Kidney (tissue), 14 donors: Measurements from ENCODE around the gene NDUFAF8. TPM values are rescaled to one million over a fixed set of nuclear protein-coding genes. Genes with fewer than 3 reads are reported as not detected.

ENCODE experiments used
- DNase-seq, 5 donors: peaks; one replicate each; pipeline ENCODE4 v3.0.0-alpha.2; 2013 to 2020
- FAIRE-seq: peaks from 2 replicates; lab custom pipeline; 2012; peaks lifted over from hg19 to GRCh38; lab: Jason Lieb, UNC
- H3K27ac ChIP-seq, 2 donors: one replicate each; pipeline ENCODE4 v1.7.0; 2013; ENCODE audit warnings: low read depth in 2 of 2, low read length in 2 of 2, inconsistent platforms in 1 of 2
- H3K27me3 ChIP-seq: one replicate; pipeline ENCODE4 v1.7.1; 2013; ENCODE audit warnings: low read length, inconsistent platforms; ENCODE audit not compliant: control insufficient read depth, insufficient read depth
- H3K36me3 ChIP-seq, 3 donors: one replicate each; pipeline versions ENCODE4 v1.7.0 to v1.7.1; 2013; ENCODE audit warnings: low read length in 3 of 3, control low read depth in 1 of 3, inconsistent platforms in 1 of 3; ENCODE audit not compliant: insufficient read depth in 3 of 3, control insufficient read depth in 2 of 3
- H3K4me1 ChIP-seq, 3 donors: one replicate each; pipeline versions ENCODE4 v1.7.0 to v1.7.1; 2013; ENCODE audit warnings: low read length in 3 of 3, inconsistent platforms in 1 of 3, low read depth in 1 of 3; ENCODE audit not compliant: control insufficient read depth in 2 of 3, insufficient read depth in 2 of 3
- H3K4me3 ChIP-seq, 3 donors: one replicate each; pipeline versions ENCODE4 v1.7.0 to v1.8.1; 2013; ENCODE audit warnings: low read length in 3 of 3, control low read depth in 1 of 3, inconsistent platforms in 1 of 3
- H3K9ac ChIP-seq, 3 donors: one replicate each; pipeline versions ENCODE4 v1.7.0 to v1.7.1; 2013; ENCODE audit warnings: low read length in 3 of 3, control low read depth in 1 of 3, inconsistent platforms in 1 of 3
- H3K9me3 ChIP-seq, 3 donors: one replicate each; pipeline versions ENCODE4 v1.7.0 to v1.7.1; 2013; ENCODE audit warnings: low read length in 3 of 3, control low read depth in 1 of 3, inconsistent platforms in 1 of 3; ENCODE audit not compliant: control insufficient read depth in 2 of 3, insufficient read depth in 1 of 3
- CTCF ChIP-seq: IDR thresholded peaks from 3 replicates; pipeline ENCODE4 v1.5.1; 2012; ENCODE audit warnings: mild to moderate bottlenecking, moderate library complexity, borderline replicate concordance; ENCODE audit not compliant: insufficient read depth; ENCODE audit errors: extremely low read depth
- intact Hi-C: fragments of 100-400 bp; cut with DNase I; formaldehyde crosslinking; loops from one replicate; pipeline ENCODE4 v1.11.1; 2022
- polyA plus RNA-seq: library from polyadenylated mRNA; stranded (reverse); fragments of 350-450 nt; fragmentation: Illumina TruSeq; extraction: RNeasy Lipid Tissue Mini Kit (QIAGEN cat#74804); gene quantifications from one replicate; pipeline ENCODE4 v1.2.3, GENCODE V29; 2014; ENCODE audit warnings: low read depth, low replicate concordance; ENCODE audit not compliant: insufficient read depth
- total RNA-seq: library from RNA; stranded (reverse); fragmentation: NEBNext Ultra II Directional; extraction: Animal tissue kit (Norgen Biotek cat#: 25700); gene quantifications from one replicate; pipeline ENCODE4 v1.2.1, GENCODE V29; 2021
- donor health status: control.
- donor health status: control.
- donor health status: control.
- donor health status: control.
- donor health status: control.
- donor health status: DM: yes; HTN: yes; CAD: no.
- donor health status: Normal renal cell carcinoma (clear cell type).

NDUFAF8 gene
- total and polyA plus RNA-seq, 2 donors from 2014 or later = 38.6 to 134 TPM

DNA sequence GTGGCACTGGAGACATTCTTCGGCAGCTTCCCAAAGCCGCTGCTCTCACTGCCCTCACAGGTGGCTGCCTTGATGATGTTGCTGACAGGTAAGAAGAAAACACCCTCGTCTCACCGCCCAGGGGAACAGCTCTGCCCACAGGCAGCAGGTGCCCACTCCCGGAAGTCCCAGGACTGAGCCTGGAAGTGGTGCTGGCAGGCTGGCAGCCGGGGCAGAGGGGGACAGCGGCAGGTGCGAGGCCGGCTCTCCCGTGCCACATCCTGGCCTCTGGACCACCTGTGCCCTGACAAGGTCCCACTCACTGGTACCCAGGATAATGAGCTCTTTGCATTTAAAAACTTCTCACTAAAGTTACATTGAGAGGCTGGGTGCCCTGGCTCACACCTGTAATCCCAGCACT, 36.8 kb upstream of the NDUFAF8 start:
- Histone ChIP-seq H3K36me3 (no peaks in the 10 kb centered on the region), H3K9ac (no peak overlapping the region), H3K9me3 (no peaks in the 10 kb centered on the region), H3K4me3 (no peak overlapping the region), H3K27ac (no peak overlapping the region), H3K4me1 (peaks cover 0 to 3% (median 0%) of the 10 kb centered on the region in 3 donors), H3K27me3 (no peaks in the 10 kb centered on the region)
- FAIRE-seq (no peak), DNase-seq (no peak)
- intact Hi-C loops = no loop called here
- no peak for TF ChIP-seq CTCF

DNA sequence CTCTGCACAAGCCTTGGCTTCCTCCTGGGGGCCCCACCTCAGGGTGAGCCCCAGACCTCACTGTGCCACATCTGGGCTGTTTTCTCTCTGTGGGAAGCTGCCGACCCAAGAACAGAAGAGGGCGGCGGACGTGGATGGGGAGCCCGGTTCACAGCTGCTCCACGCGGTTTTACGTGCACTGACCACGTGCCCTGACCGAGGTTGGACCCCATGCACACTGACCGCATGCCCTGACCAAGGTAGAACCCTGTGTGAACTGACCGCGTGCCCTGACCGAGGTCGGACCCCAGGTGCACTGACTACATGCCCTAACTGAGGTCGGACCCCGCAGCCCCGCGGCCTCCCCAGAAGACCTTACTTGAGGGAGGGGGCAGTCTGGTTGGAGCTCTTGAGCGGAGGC, 36.0 kb upstream of the NDUFAF8 start:
- no peak overlapping the region for H3K27ac ChIP-seq
- no peak for TF ChIP-seq CTCF
- DNase-seq (no peak), FAIRE-seq (no peak)
- H3K27me3 ChIP-seq = no peaks in the 10 kb centered on the region
- no peaks in the 10 kb centered on the region for H3K4me1 ChIP-seq
- H3K36me3 ChIP-seq = peaks cover 0 to 3% (median 0%) of the 10 kb centered on the region in 3 donors
- no peaks in the 10 kb centered on the region for H3K9me3 ChIP-seq
- intact Hi-C loops = no loop called here
- no peak overlapping the region for H3K9ac ChIP-seq
- H3K4me3 ChIP-seq = no peak overlapping the region

DNA sequence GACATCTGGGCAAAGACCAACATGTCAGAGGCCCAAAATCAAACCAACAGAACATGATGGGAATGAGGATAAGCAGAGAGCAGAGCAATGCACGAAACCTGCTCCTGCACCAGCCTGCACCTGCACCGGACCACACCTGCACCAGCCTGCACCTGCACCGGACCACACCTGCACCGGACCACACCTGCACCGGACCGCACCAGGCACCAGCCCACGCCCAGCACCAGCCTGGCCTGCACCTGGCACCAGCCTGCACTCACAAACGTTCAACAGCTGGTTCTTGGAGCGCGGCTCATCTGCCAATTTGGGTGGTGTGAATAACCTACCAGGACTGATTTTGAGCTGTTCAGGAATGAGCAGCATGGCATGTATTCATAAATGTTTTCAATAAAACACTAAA, 34.5 kb upstream of the NDUFAF8 start:
- FAIRE-seq = no peak
- H3K36me3 ChIP-seq = peaks cover 0 to 3% (median 0%) of the 10 kb centered on the region in 3 donors
- no peaks in the 10 kb centered on the region for H3K9me3 ChIP-seq
- H3K27me3 ChIP-seq = no peaks in the 10 kb centered on the region
- no peak overlapping the region for H3K27ac ChIP-seq
- no peaks in the 10 kb centered on the region for H3K4me1 ChIP-seq
- no peak for TF ChIP-seq CTCF
- no peak overlapping the region for H3K9ac ChIP-seq
- no peak for DNase-seq
- intact Hi-C loops = no loop called here
- no peak overlapping the region for H3K4me3 ChIP-seq

GRCh38 chr17:81206166-81206565, 33.0 kb upstream of the NDUFAF8 start:
- FAIRE-seq (no peak), DNase-seq (no peak)
- Histone ChIP-seq H3K4me1 (no peaks in the 10 kb centered on the region), H3K36me3 (peaks cover 0 to 3% (median 0%) of the 10 kb centered on the region in 3 donors), H3K9ac (no peak overlapping the region), H3K4me3 (no peak overlapping the region), H3K27ac (no peak overlapping the region), H3K27me3 (no peaks in the 10 kb centered on the region), H3K9me3 (no peaks in the 10 kb centered on the region)
- intact Hi-C loops = no loop called here
- TF ChIP-seq CTCF = no peak
